Neuronal stem cell (in vitro differentiated cells): ENCODE results near the gene BPIFA2.

Experiments used
- DNase-seq: peaks from one replicate; pipeline ENCODE4 v3.0.0-alpha.2; 2013; ENCODE audit warnings: low spot score
- H2AFZ ChIP-seq: one replicate; pipeline ENCODE4 v1.6.1; 2013; ENCODE audit warnings: mild to moderate bottlenecking, low read length, inconsistent platforms
- H2AK5ac ChIP-seq: 2 replicates; pipeline ENCODE4 v1.6.1; 2013; ENCODE audit warnings: low read depth, mild to moderate bottlenecking, inconsistent platforms, low read length, moderate library complexity, mixed read lengths
- H2BK120ac ChIP-seq: 2 replicates; pipeline ENCODE4 v1.6.1; 2013; ENCODE audit warnings: low read depth, mild to moderate bottlenecking, inconsistent platforms, low read length, moderate library complexity, mixed read lengths
- H2BK12ac ChIP-seq: one replicate; pipeline ENCODE4 v1.6.1; 2013; ENCODE audit warnings: low read length, inconsistent platforms
- H2BK15ac ChIP-seq: 2 replicates; pipeline ENCODE4 v1.6.1; 2013; ENCODE audit warnings: mild to moderate bottlenecking, low read length, inconsistent platforms, mixed read lengths
- H2BK5ac ChIP-seq: one replicate; pipeline ENCODE4 v1.6.1; 2013; ENCODE audit warnings: inconsistent platforms, mild to moderate bottlenecking, low read length, moderate library complexity
- H3K14ac ChIP-seq: one replicate; pipeline ENCODE4 v1.6.1; 2013; ENCODE audit warnings: low read length, inconsistent platforms
- H3K18ac ChIP-seq: 2 replicates; pipeline ENCODE4 v1.6.1; 2013; ENCODE audit warnings: low read length, inconsistent platforms
- H3K23ac ChIP-seq: 2 replicates; pipeline ENCODE4 v1.6.1; 2013; ENCODE audit warnings: low read depth, mild to moderate bottlenecking, mixed read lengths, low read length, inconsistent platforms; ENCODE audit not compliant: poor library complexity
- H3K27ac ChIP-seq: replicated peaks from 3 replicates; pipeline ENCODE4 v1.5.1; 2013; ENCODE audit warnings: low read length, inconsistent platforms
- H3K27me3 ChIP-seq, 3 experiments: 2 replicates each; pipeline ENCODE4 v1.6.1; 2013; ENCODE audit warnings: low read length in 3 of 3, mild to moderate bottlenecking in 2 of 3, inconsistent platforms in 1 of 3, low read depth in 1 of 3, mixed read lengths in 1 of 3, moderate library complexity in 1 of 3; ENCODE audit not compliant: control insufficient read depth in 3 of 3, insufficient read depth in 3 of 3
- H3K36me3 ChIP-seq, 2 donors: replicated peaks in 1 of 2; 2 replicates each; pipeline ENCODE4 v1.6.1; 2013; ENCODE audit warnings: low read length in 2 of 2; ENCODE audit not compliant: control insufficient read depth in 2 of 2, insufficient read depth in 2 of 2
- H3K4ac ChIP-seq: 2 replicates; pipeline ENCODE4 v1.6.1; 2013; ENCODE audit warnings: inconsistent platforms, mild to moderate bottlenecking, low read length, moderate library complexity
- H3K4me1 ChIP-seq, 2 donors: 1 replicate in 1 of 2; 2 replicates in 1 of 2; pipeline ENCODE4 v1.6.1; 2013; ENCODE audit warnings: low read length in 2 of 2, low read depth in 1 of 2; ENCODE audit not compliant: control insufficient read depth in 2 of 2, insufficient read depth in 1 of 2
- H3K4me2 ChIP-seq: one replicate; pipeline ENCODE4 v1.6.1; 2013; ENCODE audit warnings: mild to moderate bottlenecking, low read length, inconsistent platforms; ENCODE audit not compliant: insufficient read depth, poor library complexity, severe bottlenecking
- H3K4me3 ChIP-seq, 2 donors: 2 replicates each; pipeline ENCODE4 v1.5.1; 2013; ENCODE audit warnings: low read length in 2 of 2, mild to moderate bottlenecking in 2 of 2, inconsistent platforms in 1 of 2, moderate library complexity in 1 of 2
- H3K79me1 ChIP-seq: one replicate; pipeline ENCODE4 v1.6.1; 2013; ENCODE audit warnings: low read depth, mild to moderate bottlenecking, inconsistent platforms, low read length, moderate library complexity
- H3K9ac ChIP-seq: one replicate; pipeline ENCODE4 v1.6.1; 2013; ENCODE audit warnings: mild to moderate bottlenecking, low read depth, low read length, inconsistent platforms; ENCODE audit not compliant: poor library complexity
- H3K9me3 ChIP-seq, 2 donors: replicated peaks in 1 of 2; 2 replicates each; pipeline versions ENCODE3 to v1.6.1; 2013; ENCODE audit warnings: low read length in 2 of 2, mild to moderate bottlenecking in 2 of 2, inconsistent platforms in 1 of 2, low read depth in 1 of 2, mixed read lengths in 1 of 2, moderate library complexity in 1 of 2; ENCODE audit not compliant: control insufficient read depth in 2 of 2, insufficient read depth in 1 of 2
- H4K8ac ChIP-seq: one replicate; pipeline ENCODE4 v1.6.1; 2013; ENCODE audit warnings: low read depth, mild to moderate bottlenecking, inconsistent platforms, low read length, moderate library complexity
- H4K91ac ChIP-seq: one replicate; pipeline ENCODE4 v1.6.1; 2013; ENCODE audit warnings: low read length, low read depth, mild to moderate bottlenecking, inconsistent platforms; ENCODE audit not compliant: poor library complexity
- WGBS, 2 donors: extraction: QIAGEN DNeasy Blood & Tissue Kit; methylation state at CpG; one replicate each; pipeline ENCODE4 v1.1.7; 2013; ENCODE audit warnings: missing lambda C conversion rate in 2 of 2, mixed read lengths in 1 of 2; ENCODE audit not compliant: insufficient read length in 2 of 2, insufficient replicate concordance in 1 of 2; ENCODE audit errors: extremely low coverage in 2 of 2; 5-methylcytosine and 5-hydroxymethylcytosine counted together

Gene BPIFA2

DNA sequence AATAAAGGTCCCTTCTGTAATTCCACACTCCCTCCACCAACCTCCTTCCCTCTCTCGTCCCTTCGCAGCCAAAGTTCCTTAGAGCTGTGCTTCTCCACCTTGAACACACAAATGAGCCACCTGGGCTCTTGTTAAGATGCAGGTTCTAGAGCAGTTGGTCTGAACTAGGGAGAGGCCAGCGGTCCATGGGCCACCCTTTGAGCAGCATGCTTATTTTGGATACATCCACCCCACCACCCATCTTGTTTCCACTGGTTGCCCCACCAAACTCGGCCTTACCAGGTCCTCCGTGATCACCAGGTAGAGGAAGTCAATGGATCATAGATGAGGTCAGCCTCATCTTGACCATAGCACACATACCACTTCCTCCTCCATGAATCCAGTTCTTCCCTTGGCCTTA lies 7.3 kb upstream of the BPIFA2 start:
- Histone ChIP-seq H2BK12ac (no peak overlapping the region), H3K9ac (peak overlapping the region; percentile 18), H2AFZ (no peak overlapping the region), H3K27me3 (peaks cover 0 to 5% (median 0%) of the 10 kb centered on the region in 3 experiments), H3K14ac (no peak overlapping the region), H2BK15ac (no peak overlapping the region), H2BK120ac (no peak overlapping the region), H4K91ac (no peak overlapping the region), H4K8ac (no peak overlapping the region), H2BK5ac (no peak overlapping the region), H3K27ac (no peak overlapping the region), H3K4me1 (no peaks in the 10 kb centered on the region), H3K9me3 (no peaks in the 10 kb centered on the region), H3K79me1 (no peaks in the 10 kb centered on the region), H2AK5ac (no peak overlapping the region), H3K23ac (no peak overlapping the region), H3K4me3 (no peak overlapping the region), H3K4me2 (no peak overlapping the region), H3K36me3 (no peaks in the 10 kb centered on the region), H3K18ac (no peak overlapping the region), H3K4ac (no peak overlapping the region)
- no peak for DNase-seq
- WGBS, 2 donors: no CpG with 5 or more reads among the region's 5 CpGs

- no peak for DNase-seq
- Histone ChIP-seq H2AK5ac (no peak overlapping the region), H3K14ac (no peak overlapping the region), H3K4me2 (no peak overlapping the region), H2AFZ (no peak overlapping the region), H3K9me3 (no peaks in the 10 kb centered on the region), H3K4me3 (no peak overlapping the region), H2BK12ac (no peak overlapping the region), H4K91ac (no peak overlapping the region), H3K23ac (no peak overlapping the region), H4K8ac (no peak overlapping the region), H3K27ac (no peak overlapping the region), H3K4ac (no peak overlapping the region), H3K18ac (no peak overlapping the region), H3K9ac (no peak overlapping the region), H2BK15ac (no peak overlapping the region), H3K27me3 (no peaks in the 10 kb centered on the region), H2BK5ac (no peak overlapping the region), H2BK120ac (no peak overlapping the region), H3K79me1 (no peaks in the 10 kb centered on the region), H3K4me1 (no peaks in the 10 kb centered on the region), H3K36me3 (no peaks in the 10 kb centered on the region)
- WGBS, 2 donors: no CpG with 5 or more reads among the region's 6 CpGs
Measured at GRCh38 chr20:33162313-33162712, 5.6 kb upstream of the BPIFA2 start.

DNA sequence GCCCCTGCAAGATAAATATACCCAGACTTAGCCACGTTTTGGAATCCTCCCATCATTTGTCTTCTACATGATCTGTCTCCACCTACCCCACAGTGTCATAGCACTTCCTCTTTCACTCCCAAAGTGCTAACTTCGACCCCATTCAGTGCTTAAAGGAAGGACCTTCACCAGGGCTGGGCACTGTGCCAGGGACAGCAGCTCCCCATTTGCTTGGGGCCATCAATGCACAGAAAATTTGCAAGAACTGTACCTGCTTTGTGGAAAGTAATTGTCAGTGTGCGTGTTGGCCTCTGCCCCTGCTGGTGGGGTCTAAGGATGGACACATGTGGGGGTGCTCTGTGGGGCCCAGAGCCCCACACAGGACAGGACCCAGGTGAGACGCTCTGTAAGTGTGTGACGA lies 5.2 kb upstream of the BPIFA2 start:
- Histone ChIP-seq H3K23ac (no peak overlapping the region), H2AFZ (no peak overlapping the region), H3K18ac (no peak overlapping the region), H3K79me1 (no peaks in the 10 kb centered on the region), H3K4me1 (no peaks in the 10 kb centered on the region), H3K4me2 (no peak overlapping the region), H2AK5ac (no peak overlapping the region), H2BK15ac (no peak overlapping the region), H4K91ac (no peak overlapping the region), H3K4ac (no peak overlapping the region), H3K27ac (no peak overlapping the region), H3K4me3 (no peak overlapping the region), H3K27me3 (no peaks in the 10 kb centered on the region), H2BK5ac (no peak overlapping the region), H3K14ac (no peak overlapping the region), H4K8ac (no peak overlapping the region), H2BK120ac (no peak overlapping the region), H3K36me3 (no peaks in the 10 kb centered on the region), H3K9me3 (no peaks in the 10 kb centered on the region), H2BK12ac (no peak overlapping the region), H3K9ac (no peak overlapping the region)
- no peak for DNase-seq
- no CpG with 5 or more reads among the region's 5 CpGs for WGBS, 2 donors

DNA sequence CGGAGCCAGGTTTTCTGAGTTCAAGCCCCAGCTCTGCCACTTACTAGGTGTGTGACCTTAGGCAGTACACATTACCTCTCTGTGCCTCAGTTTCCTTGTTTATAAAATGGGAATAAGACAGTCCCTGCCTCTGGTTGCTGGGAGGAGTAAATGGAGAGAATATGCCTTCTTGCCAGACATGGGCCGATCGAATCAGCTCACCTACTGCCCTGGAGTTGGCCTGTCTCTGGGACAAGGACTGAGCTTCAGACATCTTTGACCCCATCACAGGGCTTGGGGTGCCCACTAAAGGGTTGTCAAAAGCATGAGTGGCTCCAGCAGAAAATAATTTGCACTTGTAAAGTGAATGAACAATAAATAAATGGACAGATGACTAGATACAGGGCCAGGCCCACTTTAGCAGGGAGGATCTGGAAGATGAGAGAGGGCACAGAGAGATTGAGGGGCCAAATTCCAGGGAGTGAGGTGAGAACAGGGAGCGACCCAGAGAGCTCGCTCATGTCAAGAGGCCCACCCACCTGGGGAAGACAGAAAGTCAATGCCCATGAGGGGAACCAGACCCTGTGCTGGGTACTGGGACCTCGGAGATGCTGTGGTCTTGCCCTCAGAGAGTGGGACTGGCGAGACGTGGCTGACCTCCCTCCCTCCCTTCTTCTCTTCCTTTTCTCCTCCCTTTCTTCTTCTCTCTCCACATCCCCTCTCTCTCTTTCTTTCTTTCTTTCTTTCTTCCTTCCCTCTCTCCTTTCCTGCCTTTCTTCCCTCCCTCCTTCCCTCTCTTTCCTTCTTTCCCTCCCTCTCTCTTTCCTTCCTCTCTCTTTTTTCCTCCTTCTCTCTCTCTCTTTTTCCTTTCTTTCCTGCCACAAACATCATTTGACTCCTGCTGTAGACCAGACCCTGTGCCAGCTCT lies 3.9 kb upstream of the BPIFA2 start:
- no peak overlapping the region for H3K14ac ChIP-seq
- H2BK120ac ChIP-seq: no peak overlapping the region
- H2BK12ac ChIP-seq: no peak overlapping the region
- H3K36me3 ChIP-seq: no peaks in the 10 kb centered on the region
- H2BK15ac ChIP-seq: no peak overlapping the region
- no peak overlapping the region for H2AFZ ChIP-seq
- H3K27ac ChIP-seq: no peak overlapping the region
- no peak overlapping the region for H3K23ac ChIP-seq
- no peaks in the 10 kb centered on the region for H3K4me1 ChIP-seq
- WGBS, 2 donors: no CpG with 5 or more reads among the region's 8 CpGs
- H2AK5ac ChIP-seq: no peak overlapping the region
- H4K91ac ChIP-seq: no peak overlapping the region
- no peaks in the 10 kb centered on the region for H3K27me3 ChIP-seq
- no peak overlapping the region for H3K4me2 ChIP-seq
- H3K4me3 ChIP-seq: no peak overlapping the region
- DNase-seq: no peak
- no peak overlapping the region for H3K9ac ChIP-seq
- peaks cover 3 to 5% of the 10 kb centered on the region in 2 donors for H3K9me3 ChIP-seq
- H3K18ac ChIP-seq: peak overlapping the region; percentile 25
- no peak overlapping the region for H2BK5ac ChIP-seq
- H4K8ac ChIP-seq: no peak overlapping the region
- H3K4ac ChIP-seq: no peak overlapping the region
- H3K79me1 ChIP-seq: no peaks in the 10 kb centered on the region
